GM03348 (cell line): ENCODE results near the gene BCL2L12.

Experiments used
- DNase-seq: peaks from one replicate; pipeline ENCODE4 v3.0.0; 2012; ENCODE audit warnings: low spot score

BCL2L12 gene

DNA sequence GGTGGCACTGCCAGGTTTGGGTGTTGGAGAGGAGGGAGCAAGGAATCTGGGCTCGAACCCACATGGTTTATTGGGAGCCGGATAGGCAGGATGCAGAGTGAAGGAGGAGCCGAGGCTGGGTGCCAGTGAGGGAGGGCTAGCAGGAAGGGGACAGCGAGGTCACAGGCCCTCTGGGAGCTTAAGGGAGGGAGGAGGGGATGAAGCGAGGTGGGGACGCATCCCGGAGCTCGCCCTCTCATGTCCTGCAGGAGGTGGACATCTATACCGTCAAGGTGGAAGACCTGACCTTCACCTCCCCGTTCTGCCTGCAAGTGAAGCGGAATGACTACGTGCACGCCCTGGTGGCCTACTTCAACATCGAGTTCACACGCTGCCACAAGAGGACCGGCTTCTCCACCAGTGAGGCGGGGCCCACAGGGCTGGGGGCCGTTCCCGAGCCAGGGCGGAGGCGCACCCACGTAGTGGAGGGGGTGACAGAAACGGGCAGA, 20.2 kb downstream of the BCL2L12 start:
- DNase-seq = no peak

DNA sequence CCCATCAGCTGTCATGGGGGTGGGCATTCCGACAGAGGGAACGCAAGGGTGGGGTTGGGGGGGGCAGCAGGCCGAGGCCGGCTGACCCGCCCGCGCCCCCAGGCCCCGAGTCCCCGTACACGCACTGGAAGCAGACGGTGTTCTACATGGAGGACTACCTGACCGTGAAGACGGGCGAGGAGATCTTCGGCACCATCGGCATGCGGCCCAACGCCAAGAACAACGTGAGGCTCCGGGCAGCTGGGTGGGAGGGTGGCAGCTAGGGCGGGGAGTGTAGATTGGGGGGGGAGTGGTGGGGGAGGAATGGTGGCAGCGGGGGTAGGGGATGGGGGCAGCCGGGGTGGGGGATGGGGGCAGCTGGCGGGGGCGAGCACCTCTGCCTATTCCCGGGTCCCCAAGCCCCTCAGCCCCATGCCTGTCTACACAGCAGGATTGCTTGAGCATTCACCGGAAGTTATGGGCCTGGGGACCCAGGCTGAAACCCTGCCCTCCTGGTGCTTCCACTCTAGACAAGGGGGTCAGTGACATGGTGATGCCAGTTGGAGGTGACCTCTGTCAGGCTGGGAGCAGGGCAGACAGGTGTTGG, 20.9 kb downstream of the BCL2L12 start:
- no peak for DNase-seq

DNA sequence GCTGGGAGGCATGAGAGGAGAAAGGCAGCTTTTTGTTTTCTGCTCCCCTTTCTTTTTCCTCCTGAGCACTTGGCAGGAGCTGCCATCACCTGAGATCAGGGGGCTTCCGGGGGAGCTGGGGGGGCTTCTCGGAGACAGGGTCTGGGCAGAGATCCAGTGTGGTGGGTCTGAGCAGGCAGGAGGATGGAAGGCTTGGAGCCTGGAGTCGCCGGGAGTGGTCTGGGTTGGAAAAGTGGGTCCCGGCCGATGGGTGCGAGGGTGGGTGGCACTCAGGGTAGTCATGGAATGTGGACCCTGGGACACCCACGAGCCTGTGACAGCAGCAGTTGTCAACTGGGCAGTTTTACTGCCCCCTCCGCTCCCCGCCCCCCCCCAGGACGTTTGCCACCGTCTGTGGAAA, 21.4 kb downstream of the BCL2L12 start:
- no peak for DNase-seq

DNA sequence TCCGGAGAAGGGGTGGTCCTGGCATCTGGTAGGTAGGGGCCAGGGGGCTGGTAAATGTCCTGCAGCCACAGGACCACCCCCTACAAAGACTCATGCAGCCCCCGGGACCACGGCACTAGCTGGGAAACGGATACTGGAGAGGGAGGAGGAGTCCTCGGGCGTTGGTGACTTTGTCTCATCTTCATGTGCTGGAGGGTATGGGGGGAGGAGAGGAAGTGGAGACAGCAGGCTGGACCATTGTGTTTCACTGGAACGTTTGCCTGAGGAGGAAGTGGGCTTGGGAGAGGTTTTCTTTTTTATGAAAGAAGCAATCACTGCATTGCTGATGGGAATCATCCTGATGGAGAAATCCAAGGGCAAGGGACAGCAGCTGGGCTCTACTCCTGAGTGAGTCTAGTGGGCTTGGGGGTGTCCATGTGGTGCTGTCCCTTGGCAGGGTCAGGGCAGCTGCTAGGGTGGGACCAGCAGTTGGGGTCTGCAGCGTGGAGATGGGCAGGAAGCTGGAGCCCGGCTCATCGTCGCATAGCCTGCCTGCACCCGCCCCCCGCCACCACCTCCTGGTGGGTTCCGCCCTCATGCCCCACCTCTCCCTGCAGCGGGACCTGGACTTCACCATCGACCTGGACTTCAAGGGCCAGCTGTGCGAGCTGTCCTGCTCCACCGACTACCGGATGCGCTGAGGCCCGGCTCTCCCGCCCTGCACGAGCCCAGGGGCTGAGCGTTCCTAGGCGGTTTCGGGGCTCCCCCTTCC, 22.0 kb downstream of the BCL2L12 start:
- DNase-seq = no peak

DNA sequence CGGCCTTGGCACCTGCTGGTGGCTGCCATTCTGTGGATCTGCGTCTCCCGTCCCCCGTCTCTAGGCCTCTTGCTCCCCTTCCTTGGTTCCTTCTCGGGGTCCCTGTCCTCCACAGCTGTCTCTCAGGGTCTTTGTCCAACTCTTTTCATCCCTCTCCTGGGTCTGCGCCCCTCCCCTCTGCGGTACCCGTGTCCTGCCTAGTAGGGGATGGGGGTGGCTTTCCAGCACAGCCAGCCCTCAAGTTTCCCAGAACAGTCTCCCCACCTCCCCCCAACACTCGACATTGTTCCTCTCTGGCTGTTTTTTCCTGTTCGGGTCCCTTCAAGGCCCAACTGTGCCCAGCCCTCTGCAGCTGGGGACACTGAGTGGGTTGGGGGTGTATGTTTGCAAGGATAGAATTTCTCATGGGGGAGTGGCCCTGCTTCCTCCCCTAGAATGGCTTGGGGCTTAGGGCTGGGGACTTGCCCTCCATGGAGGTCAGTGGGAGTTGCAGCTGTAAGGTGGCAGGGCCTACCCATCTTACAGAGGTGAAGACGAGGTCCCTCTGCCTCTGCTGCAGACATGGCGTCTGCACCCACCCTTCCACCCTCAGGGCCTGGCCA, 22.9 kb downstream of the BCL2L12 start:
- DNase-seq = no peak

DNA sequence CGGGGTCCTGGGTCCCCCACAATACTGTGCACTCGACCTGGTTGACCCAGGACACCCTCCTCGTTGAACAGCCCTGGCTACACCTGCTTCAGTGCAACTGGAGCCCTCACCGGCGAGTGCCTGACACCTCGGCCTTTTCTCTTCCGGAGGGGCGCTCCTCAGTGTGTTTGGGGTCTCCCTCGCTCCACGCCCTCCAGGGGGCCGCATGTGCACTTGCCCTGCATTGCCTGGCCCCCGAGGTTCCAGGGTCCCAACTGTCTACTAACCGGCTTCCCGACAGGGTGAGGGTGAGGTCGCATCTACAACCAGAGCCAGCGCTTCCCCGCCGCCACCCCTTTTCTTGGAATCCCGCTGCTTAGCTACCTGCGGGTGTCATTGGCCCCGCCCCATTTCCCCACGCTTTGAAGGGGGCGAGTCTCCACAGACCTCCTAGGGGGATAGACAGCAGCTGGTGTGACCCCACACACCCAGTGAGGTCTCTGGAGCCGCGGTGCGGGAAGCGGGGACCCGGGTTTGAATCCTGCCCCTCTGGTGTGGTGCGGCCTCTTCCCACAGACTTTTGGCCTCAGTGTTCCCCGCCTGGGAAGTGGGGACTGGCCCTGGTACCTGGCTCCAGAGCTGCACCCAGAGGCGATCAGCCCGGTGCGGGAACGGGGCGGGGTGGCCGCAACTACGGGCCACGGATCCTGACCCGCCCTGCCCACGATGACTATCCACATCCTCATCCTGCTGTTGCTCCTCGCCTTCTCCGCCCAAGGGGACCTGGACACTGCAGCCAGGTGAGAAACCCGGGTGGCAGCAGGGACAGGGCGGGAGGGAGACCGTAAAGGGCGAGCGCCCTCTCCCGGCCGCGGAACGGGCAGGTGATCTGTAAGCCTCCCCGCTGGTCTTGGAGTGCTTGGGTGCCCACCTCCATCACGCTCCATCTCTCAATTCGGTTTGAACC, 23.7 kb downstream of the BCL2L12 start, which contains the start of gene ADM5:
Gene ADM5, plus strand, starts transcription at position 462 of the 946 bp plus-strand sequence. Its CDS starts 244 bp downstream, at position 706.
- DNase-seq = no peak

DNA sequence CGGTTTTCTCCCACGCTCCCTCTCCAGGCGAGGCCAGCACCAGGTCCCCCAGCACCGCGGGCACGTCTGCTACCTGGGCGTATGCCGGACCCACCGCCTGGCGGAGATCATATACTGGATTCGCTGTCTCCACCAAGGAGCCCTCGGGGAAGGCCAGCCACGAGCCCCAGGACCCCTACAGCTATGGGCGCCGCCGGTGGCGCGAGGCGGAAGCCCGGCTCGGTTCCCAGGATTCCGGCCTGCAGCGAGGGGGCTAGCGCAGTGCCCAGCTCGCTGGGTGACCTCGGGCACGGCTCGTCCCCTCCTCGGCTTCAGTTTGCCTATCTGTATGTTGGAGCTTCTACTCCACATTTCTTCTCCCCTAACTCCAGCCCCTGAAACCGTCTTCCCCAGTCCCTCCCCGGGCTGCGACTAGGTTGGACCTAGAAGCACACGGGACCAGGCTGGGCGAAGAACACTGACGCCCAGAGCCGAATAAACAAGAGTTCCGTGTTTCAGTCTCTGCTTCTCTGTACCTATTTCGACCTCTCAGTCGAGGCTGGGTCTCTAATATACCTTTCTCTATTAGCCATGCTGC, 24.4 kb downstream of the BCL2L12 start:
- no peak for DNase-seq

DNA sequence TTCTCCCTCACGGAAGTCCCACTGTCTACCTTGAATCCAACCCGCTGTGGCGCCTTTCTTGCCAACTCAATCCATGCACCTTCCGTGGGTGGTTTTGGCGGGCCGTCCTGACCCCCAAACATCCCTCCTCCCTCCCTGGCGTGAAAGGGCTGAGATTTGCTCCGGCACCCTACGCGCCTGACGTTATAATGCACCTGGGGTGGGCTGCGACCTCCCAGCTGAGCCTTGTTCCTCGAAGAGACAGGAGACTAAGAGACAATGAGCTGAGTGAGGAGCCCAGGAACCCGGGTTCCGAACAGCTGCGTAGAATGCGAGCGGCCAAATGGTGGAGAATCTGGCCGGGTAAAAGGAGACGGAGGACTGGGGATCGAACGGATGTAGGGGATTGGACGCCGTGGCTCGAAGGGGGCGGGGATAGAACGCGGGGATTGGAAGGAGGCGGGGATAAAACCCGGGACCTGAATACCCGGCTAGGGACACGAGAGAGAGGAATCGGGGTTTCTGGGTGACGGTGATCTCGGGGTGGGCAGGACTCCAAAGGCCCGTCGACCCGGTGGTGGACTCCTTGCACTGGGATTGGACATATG, 25.0 kb downstream of the BCL2L12 start, which contains the start of gene CPT1C:
Gene CPT1C, plus strand, starts transcription at position 461 of the 587 bp plus-strand sequence. CDS start 1,137 bp downstream, outside the sequence.
- DNase-seq = peak; percentile 92

DNA sequence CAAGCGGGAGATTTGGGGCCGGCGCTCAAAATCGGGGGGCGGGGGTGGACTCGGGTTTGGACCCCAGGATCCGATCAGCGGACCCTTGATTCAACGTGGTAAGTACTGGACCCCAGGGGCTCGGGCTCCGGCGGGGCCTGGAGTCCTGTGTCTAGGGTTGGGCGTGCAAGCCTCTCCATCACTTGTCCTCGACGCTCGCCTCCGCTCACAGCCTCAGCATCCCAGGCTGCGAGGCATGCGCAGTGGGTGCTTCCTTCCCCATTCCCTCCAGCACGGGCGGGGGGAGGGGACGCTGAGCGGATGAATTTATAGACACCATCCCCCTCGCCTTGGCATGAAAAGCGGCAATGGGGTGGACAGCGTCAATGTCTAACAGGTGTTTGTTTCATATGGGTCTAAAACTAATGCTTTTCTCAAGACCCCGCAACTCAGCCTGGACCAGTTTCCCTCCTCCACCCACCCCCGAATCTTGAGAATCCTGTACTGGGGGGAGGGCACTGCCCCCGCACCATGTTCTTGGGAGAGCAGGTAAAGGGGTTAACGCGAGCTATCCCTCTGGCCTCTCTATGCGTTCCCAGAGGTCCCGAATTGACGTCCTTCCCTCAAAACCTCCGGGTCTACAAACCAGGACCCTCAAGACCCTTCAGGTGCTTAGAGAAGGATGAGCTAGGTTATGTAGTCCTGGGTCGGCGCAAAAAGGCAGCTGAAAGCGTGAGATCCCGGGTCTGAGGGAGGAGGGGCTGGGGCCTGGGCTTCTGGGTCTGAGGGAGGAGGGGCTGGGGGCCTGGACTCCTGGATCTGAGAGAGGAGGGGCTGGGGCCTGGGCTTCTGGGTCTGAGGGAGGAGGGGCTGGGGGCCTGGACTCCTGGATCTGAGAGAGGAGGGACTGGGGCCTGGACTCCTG, 25.8 kb downstream of the BCL2L12 start:
- DNase-seq = peak; percentile 88

DNA sequence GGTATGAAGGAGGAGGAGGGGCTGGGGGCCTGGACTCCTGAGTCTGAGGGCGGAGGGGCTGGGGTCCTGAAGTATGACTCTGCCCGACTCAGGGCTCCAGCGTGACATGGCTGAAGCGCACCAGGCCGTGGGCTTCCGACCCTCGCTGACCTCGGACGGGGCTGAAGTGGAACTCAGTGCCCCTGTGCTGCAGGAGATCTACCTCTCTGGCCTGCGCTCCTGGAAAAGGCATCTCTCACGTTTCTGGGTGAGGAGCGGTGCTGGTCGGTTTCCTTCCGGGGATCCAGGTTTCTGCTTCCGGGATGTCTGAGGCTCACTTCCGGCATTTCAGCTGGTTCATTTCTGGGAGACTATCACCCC, 26.4 kb downstream of the BCL2L12 start:
- DNase-seq = no peak

DNA sequence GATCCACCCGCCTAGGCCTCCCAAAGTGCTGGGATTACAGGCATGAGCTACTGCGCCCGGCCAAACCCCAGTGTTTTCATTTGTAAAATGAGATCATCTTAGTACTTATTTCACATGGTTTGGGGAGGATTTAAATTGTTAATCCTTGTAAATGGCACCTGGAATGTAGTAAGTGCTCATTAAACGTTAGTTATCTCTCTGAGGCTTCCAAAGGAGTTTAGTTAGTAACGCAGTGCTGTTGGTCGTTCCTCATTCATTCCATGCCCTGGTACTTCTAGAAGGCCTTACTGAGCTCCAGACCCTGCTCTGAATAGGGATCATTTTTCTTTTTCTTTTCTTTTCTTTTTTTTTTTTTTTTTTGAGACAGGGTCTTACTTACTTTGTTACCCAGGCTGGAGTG, 30.4 kb downstream of the BCL2L12 start:
- DNase-seq = no peak

DNA sequence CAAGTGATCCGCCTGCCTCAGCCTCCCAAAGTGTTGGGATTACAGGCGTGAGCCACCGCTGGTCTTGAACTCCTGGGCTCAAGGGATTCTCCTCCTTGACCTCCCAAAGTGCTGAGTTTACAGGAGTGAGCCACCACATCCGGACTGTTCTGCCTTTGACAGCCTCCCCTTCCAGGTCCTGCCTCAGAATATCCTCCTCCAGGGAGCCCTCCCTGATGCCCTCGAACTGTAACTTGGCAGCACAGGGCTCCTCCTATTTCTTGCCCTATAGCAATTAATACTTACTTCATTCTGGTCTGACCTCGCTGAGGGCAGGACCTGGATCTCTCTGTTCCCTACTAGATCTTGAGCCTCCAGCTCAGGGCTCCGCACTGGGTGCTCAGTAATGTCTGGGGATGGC, 31.1 kb downstream of the BCL2L12 start:
- no peak for DNase-seq

DNA sequence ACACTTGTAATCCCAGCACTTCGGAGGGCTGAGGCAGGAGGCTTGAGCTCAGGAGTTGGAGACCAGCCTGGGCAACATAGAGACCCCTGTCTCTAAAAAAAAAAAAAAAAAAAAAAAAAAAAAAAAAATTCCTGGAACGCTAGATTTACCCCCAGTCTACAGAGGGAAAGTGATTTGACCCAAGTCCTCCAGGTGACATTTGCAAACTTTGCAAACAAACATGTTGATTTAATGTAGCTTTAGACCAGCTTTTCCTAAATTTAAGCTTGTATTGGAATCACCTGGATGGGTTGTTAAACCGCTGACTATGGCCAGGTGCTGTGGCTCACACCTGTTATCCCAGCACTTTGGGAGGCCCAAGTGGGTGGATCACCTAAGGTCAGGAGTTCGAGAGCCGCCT, 33.6 kb downstream of the BCL2L12 start:
- no peak for DNase-seq

DNA sequence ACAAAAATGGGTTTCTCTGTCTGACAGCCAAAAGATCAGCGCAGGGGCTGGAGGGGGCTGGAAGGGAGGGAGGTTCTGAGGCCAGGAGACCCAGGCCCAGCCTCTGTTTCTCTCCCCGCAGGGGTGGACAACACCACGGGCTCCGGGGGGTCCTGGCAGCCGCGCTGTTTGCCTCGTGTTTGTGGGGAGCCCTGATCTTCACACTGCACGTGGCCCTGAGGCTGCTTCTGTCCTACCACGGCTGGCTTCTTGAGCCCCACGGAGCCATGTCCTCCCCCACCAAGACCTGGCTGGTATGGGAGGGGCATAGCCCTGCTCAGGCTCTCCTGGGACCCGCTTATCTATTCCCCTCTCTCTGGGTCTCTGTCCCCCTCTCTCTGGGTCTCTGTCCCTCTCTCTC, 34.8 kb downstream of the BCL2L12 start:
- no peak for DNase-seq

DNA sequence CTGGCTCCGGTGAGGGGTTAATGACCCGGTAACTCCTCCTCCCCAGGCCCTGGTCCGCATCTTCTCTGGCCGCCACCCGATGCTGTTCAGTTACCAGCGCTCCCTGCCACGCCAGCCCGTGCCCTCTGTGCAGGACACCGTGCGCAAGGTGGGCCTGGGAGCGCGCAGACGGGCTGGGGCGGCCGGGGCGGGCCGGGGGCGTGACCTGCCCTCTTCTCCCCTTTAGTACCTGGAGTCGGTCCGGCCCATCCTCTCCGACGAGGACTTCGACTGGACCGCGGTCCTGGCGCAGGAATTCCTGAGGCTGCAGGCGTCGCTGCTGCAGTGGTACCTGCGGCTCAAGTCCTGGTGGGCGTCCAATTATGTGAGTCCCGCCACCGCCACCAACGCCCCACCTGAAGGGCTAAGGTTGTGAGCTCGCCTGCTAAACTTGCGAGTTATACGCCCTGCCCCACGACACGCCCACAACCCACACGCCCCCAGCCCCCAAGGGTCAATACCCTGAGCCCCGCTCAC, 35.6 kb downstream of the BCL2L12 start:
- no peak for DNase-seq

DNA sequence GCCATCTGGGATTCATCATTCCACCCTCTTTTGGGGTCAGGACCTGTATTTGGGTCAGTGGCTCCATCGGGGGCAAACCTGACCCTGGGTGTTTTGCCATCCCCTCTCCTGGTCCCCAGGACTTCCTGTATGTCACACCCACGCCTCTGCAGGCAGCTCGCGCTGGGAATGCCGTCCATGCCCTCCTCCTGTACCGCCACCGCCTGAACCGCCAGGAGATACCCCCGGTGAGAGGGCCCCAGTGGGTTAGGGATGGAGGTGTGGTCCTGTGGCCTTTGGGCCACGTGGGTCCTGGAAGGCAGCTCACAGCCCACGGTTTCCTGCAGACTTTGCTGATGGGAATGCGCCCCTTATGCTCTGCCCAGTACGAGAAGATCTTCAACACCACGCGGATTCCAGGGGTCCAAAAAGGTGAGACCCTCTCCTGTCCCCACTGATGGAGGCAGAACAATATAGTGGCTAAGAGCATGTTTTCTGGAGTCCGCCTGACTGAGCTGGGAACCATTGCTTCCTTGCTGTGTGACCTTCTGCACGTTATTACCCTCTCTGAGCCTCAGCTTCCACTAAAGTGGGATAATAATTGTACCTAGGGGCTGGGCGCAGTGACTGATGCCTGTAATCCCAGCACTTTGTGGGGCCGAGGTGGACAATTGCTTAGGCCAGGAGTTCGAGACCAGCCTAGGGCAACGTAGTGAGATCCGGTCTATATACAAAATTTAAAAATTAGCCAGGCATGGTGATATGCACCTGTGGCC, 39.3 kb downstream of the BCL2L12 start:
- no peak for DNase-seq

DNA sequence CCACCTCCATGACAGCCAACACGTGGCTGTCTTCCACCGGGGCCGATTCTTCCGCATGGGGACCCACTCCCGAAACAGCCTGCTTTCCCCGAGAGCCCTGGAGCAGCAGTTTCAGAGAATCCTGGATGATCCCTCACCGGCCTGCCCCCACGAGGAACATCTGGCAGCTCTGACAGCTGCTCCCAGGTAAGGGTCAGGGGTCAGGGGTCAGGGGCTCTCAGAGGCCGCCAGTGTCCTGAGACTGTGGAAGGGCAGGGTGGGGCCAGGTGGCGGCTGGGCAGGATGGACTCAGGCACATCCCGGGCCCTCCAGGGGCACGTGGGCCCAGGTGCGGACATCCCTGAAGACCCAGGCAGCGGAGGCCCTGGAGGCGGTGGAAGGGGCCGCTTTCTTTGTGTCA, 40.2 kb downstream of the BCL2L12 start:
- no peak for DNase-seq

DNA sequence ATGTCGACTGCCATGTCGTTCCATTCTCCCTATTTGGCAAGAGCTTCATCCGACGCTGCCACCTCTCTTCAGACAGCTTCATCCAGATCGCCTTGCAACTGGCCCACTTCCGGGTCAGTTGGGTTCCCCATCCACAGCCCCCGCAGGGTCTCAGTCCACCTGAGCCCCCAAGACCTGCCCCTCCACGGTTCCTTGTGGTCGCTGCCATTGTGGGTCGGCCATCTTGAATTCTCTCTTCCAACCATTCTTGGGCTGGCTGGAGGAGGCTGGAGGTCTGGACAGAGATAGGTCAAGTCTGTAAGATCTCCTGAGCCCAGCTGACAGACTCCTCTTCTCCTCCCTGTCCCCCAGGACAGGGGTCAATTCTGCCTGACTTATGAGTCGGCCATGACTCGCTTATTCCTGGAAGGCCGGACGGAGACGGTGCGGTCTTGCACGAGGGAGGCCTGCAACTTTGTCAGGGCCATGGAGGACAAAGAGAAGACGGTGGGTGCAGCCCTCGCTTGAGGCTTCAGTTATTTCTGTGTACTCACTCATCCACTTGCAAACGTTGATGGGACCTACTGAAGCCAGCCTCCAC, 44.7 kb downstream of the BCL2L12 start:
- DNase-seq = no peak

DNA sequence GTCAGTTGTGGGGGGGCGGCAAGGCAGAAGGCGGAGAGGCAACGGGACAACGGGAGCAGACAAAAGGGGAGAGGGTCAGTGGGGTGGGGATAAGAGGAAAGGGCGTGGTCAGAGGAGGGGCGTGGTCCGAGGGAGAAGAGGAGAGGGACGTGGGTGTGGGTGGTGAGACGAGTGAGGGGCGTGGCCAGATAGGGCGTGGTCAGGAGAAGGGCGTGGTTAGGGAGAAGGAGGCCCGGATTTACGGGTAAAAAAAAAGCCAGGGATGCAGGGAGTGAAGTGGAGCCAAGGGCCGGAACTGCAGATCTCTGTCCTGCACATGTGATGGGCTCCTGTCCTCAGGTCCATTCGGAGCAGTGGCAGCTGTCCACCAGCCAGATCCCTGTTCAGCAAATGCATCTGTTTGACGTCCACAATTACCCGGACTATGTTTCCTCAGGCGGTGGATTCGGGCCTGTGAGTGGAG, 46.7 kb downstream of the BCL2L12 start:
- DNase-seq = no peak
